Heart right ventricle (tissue), 16 donors: ENCODE measurements around the gene DDC. TPM values are rescaled to one million over a fixed set of nuclear protein-coding genes. Genes with fewer than 3 reads are reported as not detected.
"Not testable (repeated sequence)": the region's sequence is repeated elsewhere in the genome, so short reads cannot be mapped to it uniquely, and the experiment has no call there.

Source experiments
- ATAC-seq, 8 donors: fragments of 200-7000 bp; cut with Tn5 transposase; one replicate each; pipeline ENCODE4 v1.9.1; 2020; ENCODE audit warnings: mild to moderate bottlenecking in 8 of 8, moderate library complexity in 8 of 8, moderate number of reproducible peaks in 1 of 8
- DNase-seq, 2 donors: peaks; one replicate each; pipeline ENCODE4 v3.0.0-alpha.2; 2020
- H3K27ac ChIP-seq, 10 donors: fragments of 200-600 bp; sonication (generic) in 2 of 10; one replicate each; pipeline versions ENCODE4 v1.5.0 to v1.8.0; 2020 to 2022; ENCODE audit warnings: mild to moderate bottlenecking in 3 of 10
- H3K27me3 ChIP-seq, 7 donors: fragments of 200-600 bp; one replicate each; pipeline ENCODE4 v1.8.0; 2021 to 2022; ENCODE audit warnings: mild to moderate bottlenecking in 2 of 7
- H3K36me3 ChIP-seq, 9 donors: fragments of 200-600 bp; sonication (generic) in 1 of 9; one replicate each; pipeline versions ENCODE4 v1.5.0 to v1.8.0; 2020 to 2022; ENCODE audit warnings: mild to moderate bottlenecking in 2 of 9
- H3K4me1 ChIP-seq, 9 donors: fragments of 200-600 bp; sonication (generic) in 1 of 9; one replicate each; pipeline versions ENCODE4 v1.5.0 to v1.8.0; 2020 to 2022; ENCODE audit warnings: mild to moderate bottlenecking in 4 of 9
- H3K4me3 ChIP-seq, 10 donors: fragments of 200-600 bp; sonication (generic) in 2 of 10; one replicate each; pipeline versions ENCODE4 v1.5.0 to v1.8.0; 2020 to 2022; ENCODE audit warnings: mild to moderate bottlenecking in 7 of 10, moderate library complexity in 2 of 10
- H3K9me3 ChIP-seq, 11 donors: fragments of 200-600 bp in 10 of 11; sonication (generic) in 2 of 11; one replicate each; pipeline versions ENCODE4 v1.5.0 to v1.8.0; 2013 to 2022; ENCODE audit warnings: mild to moderate bottlenecking in 2 of 11, control low read depth in 1 of 11, moderate library complexity in 1 of 11
- CTCF ChIP-seq, 9 donors: fragments of 200-600 bp; sonication (generic) in 2 of 9; IDR thresholded peaks; one replicate each; pipeline versions ENCODE4 v1.5.0 to v1.8.0; 2021 to 2022; ENCODE audit warnings: antibody characterized with exemption in 9 of 9, mild to moderate bottlenecking in 5 of 9, moderate library complexity in 1 of 9
- WGBS, 2 donors: extraction: QIAGEN DNeasy Blood & Tissue Kit; methylation state at CpG; one replicate each; pipeline ENCODE4 v1.1.7; 2013; ENCODE audit warnings: inconsistent platforms in 1 of 2; 5-methylcytosine and 5-hydroxymethylcytosine counted together
- intact Hi-C, 10 donors: fragments of 100-400 bp; cut with DNase I; formaldehyde crosslinking; loops; one replicate each; pipeline versions ENCODE4 v1.11.1 to v1.14.2; 2022
- polyA plus RNA-seq, 2 donors: library from polyadenylated mRNA; stranded (reverse); fragments of 200-250 nt; gene quantifications; one replicate each; pipeline ENCODE4 v1.2.3, GENCODE V29; 2013
- total RNA-seq, 10 donors: library from RNA; stranded (reverse); fragmentation: NEBNext Ultra II Directional in 3 of 10; extraction: Animal tissue kit (Norgen Biotek cat#: 25700) in 3 of 10; gene quantifications; one replicate each; pipeline versions ENCODE4 v1.2.1 to v1.2.4, GENCODE V29; 2021 to 2023
- donor health status: Arrhythmogenic right ventricular cardiomyopathy.
- donor health status: ischemic (EF 13 %, LVEDD 7.1; RV severe dilation, severe dysfunction).
- donor health status: healthy with polysubstance abuse.
- donor health status: DM: no; HTN: yes; CAD: no.
- donor health status: DM: no; HTN: no; CAD: no.
- donor health status: ischemic (EF 25% LVEDD 6.9; RV normal size, moderate dysfunction).
- donor health status: ischemic (EF 25% LVEDD 5.7; RV mildly dilated, moderate dysfunction).
- donor health status: healthy.
- donor health status: DM: yes; HTN: yes; CAD: no.
- donor health status: Ischemic cardiomyopathy.
- donor health status: ischemic (EF 35%, LVEDD 5.7; RV mildly dilated, moderate dysfunction).
- donor health status: nonischemic (EF 11% LVEDD 7.7; RV severe dilation, severe dysfunction).
- donor health status: DM: yes; HTN: yes; CAD: no.
- donor health status: PGD.
- donor health status: ischemic (EF 29% LVEDD 5.4; RV normal size, mild dysfunction).
- donor health status: nonischemic (EF 23%, LVEDD 6.1; RV moderate dilation, normal function).

The DDC gene
- total and polyA plus RNA-seq, 12 donors, result not detected

GRCh38 chr7:50466815-50467585 lies 98.2 kb downstream of the DDC start:
- Histone ChIP-seq H3K9me3 (no peaks in the 10 kb centered on the region), H3K27me3 (peaks cover 0 to 7% (median 0%) of the 10 kb centered on the region in 7 donors), H3K4me1 (peaks cover 0 to 10% (median 0%) of the 10 kb centered on the region in 9 donors), H3K27ac (no peak overlapping the region), H3K4me3 (no peak overlapping the region), H3K36me3 (no peaks in the 10 kb centered on the region)
- DNase-seq, result no peak
- ATAC-seq, result no peak
- intact Hi-C loops, result loop anchor here (5.0 to 10.0 kb wide), 12 partner anchors 128 to 695 kb away; no protein-coding TSS in a partner anchor
- WGBS, 2 donors, result 96 to 97% methylated on average over 11 of the region's 11 CpGs
- no peak for TF ChIP-seq CTCF (IDR thresholded peaks at IDR 0.05)

GRCh38 chr7:50463035-50463434 lies 102.2 kb downstream of the DDC start:
- WGBS, 2 donors, result 89 to 94% methylated on average over 13 of the region's 13 CpGs
- no peak for ATAC-seq
- no peak for TF ChIP-seq CTCF (IDR thresholded peaks at IDR 0.05)
- H3K9me3 ChIP-seq, result no peaks in the 10 kb centered on the region
- H3K4me3 ChIP-seq, result no peak overlapping the region
- H3K27ac ChIP-seq, result no peak overlapping the region
- DNase-seq, result no peak
- intact Hi-C loops, result loop anchor here in 8 of 10 donors (10.0 kb wide), 6 partner anchors 132 to 682 kb away; no protein-coding TSS in a partner anchor
- H3K27me3 ChIP-seq, result peaks cover 0 to 3% (median 0%) of the 10 kb centered on the region in 7 donors
- no peaks in the 10 kb centered on the region for H3K36me3 ChIP-seq
- peaks cover 0 to 6% (median 0%) of the 10 kb centered on the region in 9 donors for H3K4me1 ChIP-seq

GRCh38 chr7:50462361-50462760 lies 102.8 kb downstream of the DDC start:
- TF ChIP-seq CTCF (IDR thresholded peaks at IDR 0.05), result no peak
- ATAC-seq (no peak), DNase-seq (no peak)
- Histone ChIP-seq H3K27me3 (peaks cover 0 to 3% (median 0%) of the 10 kb centered on the region in 7 donors), H3K27ac (no peak overlapping the region), H3K36me3 (no peaks in the 10 kb centered on the region), H3K4me1 (no peaks in the 10 kb centered on the region), H3K4me3 (no peak overlapping the region), H3K9me3 (no peaks in the 10 kb centered on the region)
- intact Hi-C loops, result loop anchor here in 8 of 10 donors (10.0 kb wide), 6 partner anchors 132 to 682 kb away; no protein-coding TSS in a partner anchor
- 78 to 91% methylated on average over 4 of the region's 4 CpGs for WGBS, 2 donors

GRCh38 chr7:50461695-50462094 lies 103.5 kb downstream of the DDC start:
- peaks cover 0 to 3% (median 0%) of the 10 kb centered on the region in 7 donors for H3K27me3 ChIP-seq
- no peaks in the 10 kb centered on the region for H3K36me3 ChIP-seq
- H3K9me3 ChIP-seq, result no peaks in the 10 kb centered on the region
- no peak overlapping the region for H3K4me3 ChIP-seq
- DNase-seq (no peak), ATAC-seq (no peak)
- no peaks in the 10 kb centered on the region for H3K4me1 ChIP-seq
- 97% methylated on average over 1 of the region's 1 CpG for WGBS, 2 donors
- TF ChIP-seq CTCF (IDR thresholded peaks at IDR 0.05), result no peak
- H3K27ac ChIP-seq, result no peak overlapping the region
- intact Hi-C loops, result loop anchor here in 8 of 10 donors (10.0 kb wide), 6 partner anchors 133 to 683 kb away; no protein-coding TSS in a partner anchor

GRCh38 chr7:50459183-50459582 lies 106.0 kb downstream of the DDC start:
- H3K4me1 ChIP-seq, intact Hi-C loops, ATAC-seq, H3K27ac ChIP-seq, DNase-seq, H3K9me3 ChIP-seq, H3K27me3 ChIP-seq, H3K36me3 ChIP-seq, H3K4me3 ChIP-seq: not testable (repeated sequence)
- WGBS, 2 donors, result 96% methylated on average over 22 to 25 of the region's 27 CpGs

GRCh38 chr7:50458651-50459050 lies 106.6 kb downstream of the DDC start:
- DNase-seq, H3K4me1 ChIP-seq, H3K27ac ChIP-seq, H3K36me3 ChIP-seq, intact Hi-C loops, H3K9me3 ChIP-seq, ATAC-seq, H3K27me3 ChIP-seq, H3K4me3 ChIP-seq: not testable (repeated sequence)
- WGBS, 2 donors, result 79 to 100% methylated on average over 1 to 2 of the region's 4 CpGs
